ENCODE results near the gene F2R.
"Not testable (repeated sequence)": the region's sequence is repeated elsewhere in the genome, so short reads cannot be mapped to it uniquely, and the experiment has no call there.

Gene F2R

GRCh38 chr5:76755779-76756637 is 40.1 kb downstream of the F2R start:
- no peak for DNase-seq (ENCODE audit: low read depth, low spot score)

- DNase-seq (ENCODE audit: low read depth, low spot score) = no peak
Observed at GRCh38 chr5:76757049-76757448, 41.1 kb downstream of the F2R start.

GRCh38 chr5:76761118-76761517 is 45.2 kb downstream of the F2R start:
- DNase-seq (ENCODE audit: low read depth, low spot score) = peak; percentile 26

GRCh38 chr5:76762484-76762883 is 46.6 kb downstream of the F2R start:
- no peak for DNase-seq (ENCODE audit: low read depth, low spot score)

GRCh38 chr5:76763136-76763535 is 47.2 kb downstream of the F2R start:
- no peak for DNase-seq (ENCODE audit: low read depth, low spot score)

- DNase-seq (ENCODE audit: low read depth, low spot score) = no peak
Observed at GRCh38 chr5:76764374-76764773, 48.4 kb downstream of the F2R start.

- peak; percentile 36 for DNase-seq (ENCODE audit: low read depth, low spot score)
Observed at GRCh38 chr5:76765249-76765648, 49.3 kb downstream of the F2R start.

- no peak for DNase-seq (ENCODE audit: low read depth, low spot score)
Observed at GRCh38 chr5:76766746-76767145, 50.8 kb downstream of the F2R start.

- not testable (repeated sequence) for DNase-seq (ENCODE audit: low read depth, low spot score)
Observed at GRCh38 chr5:76771041-76771440, 55.1 kb downstream of the F2R start.

- DNase-seq (ENCODE audit: low read depth, low spot score) = no peak
Observed at GRCh38 chr5:76771705-76772405, 55.9 kb downstream of the F2R start.

- DNase-seq (ENCODE audit: low read depth, low spot score) = no peak
Observed at GRCh38 chr5:76775921-76776320, 60.0 kb downstream of the F2R start.

- no peak for DNase-seq (ENCODE audit: low read depth, low spot score)
Observed at GRCh38 chr5:76776391-76776790, 60.5 kb downstream of the F2R start.

GRCh38 chr5:76780616-76781015 is 64.7 kb downstream of the F2R start:
- DNase-seq (ENCODE audit: low read depth, low spot score) = not testable (repeated sequence)

- no peak for DNase-seq (ENCODE audit: low read depth, low spot score)
Observed at GRCh38 chr5:76781775-76782174, 65.8 kb downstream of the F2R start.

- no peak for DNase-seq (ENCODE audit: low read depth, low spot score)
Observed at GRCh38 chr5:76782444-76782843, 66.5 kb downstream of the F2R start.

All from astrocyte of the hippocampus (primary cell).